Measurements from ENCODE around the gene AFMID. TPM values are rescaled to one million over a fixed set of nuclear protein-coding genes. Genes with fewer than 3 reads are reported as not detected.

The AFMID gene
- total and polyA plus RNA-seq, 2 of the 8 experiments (the other 6 are each of a cell fraction or from before 2014, with no cell fraction given) = 49.0 to 53.0 TPM

- no peaks in the 10 kb centered on the region; the same call in 1 of the 2 replicates for H3K79me1 ChIP-seq (ENCODE audit: low read depth, low read length)
- H3K4me1 ChIP-seq (replicated peaks in 1 of 4; ENCODE audit: control insufficient read depth in 3 of 4, insufficient read depth in 4 of 4, low read length in 3 of 4) = peaks cover 0 to 14% (median 7%) of the 10 kb centered on the region in 4 experiments; a peak in 5 of 7 replicates
- no peak overlapping the region for H3K4me2 ChIP-seq (ENCODE audit: insufficient read depth in 1 of 2, low read depth in 2 of 2, low read length in 2 of 2)
- no peak overlapping the region for H3K23ac ChIP-seq (ENCODE audit: insufficient read length)
- no peaks in the 10 kb centered on the region; the same call in 1 of the 2 replicates for H3K23me2 ChIP-seq (ENCODE audit: low read depth, low read length)
- no peak overlapping the region for H3K4me3 ChIP-seq (ENCODE audit: extremely low read depth in 1 of 4, insufficient read depth in 2 of 4, low read depth in 3 of 4, low read length in 4 of 4)
- 0 out of 2 replicates have a peak overlapping the region, but pooled peaks have one; percentile 40 for H3K27ac ChIP-seq (ENCODE audit: low read depth, low read length)
- DNase-seq (ENCODE audit: low read depth in 1 of 2, low spot score in 2 of 2) (no peak), FAIRE-seq (no peak)
- no peak overlapping the region for H3K14ac ChIP-seq (ENCODE audit: insufficient read length)
- no peak overlapping the region for H2BK5ac ChIP-seq (ENCODE audit: low read depth, low read length)
- no peak overlapping the region for H4K5ac ChIP-seq (ENCODE audit: insufficient read length, low read depth, low read length)
- H3K27me3 ChIP-seq (replicated peaks in 1 of 4; ENCODE audit: control insufficient read depth in 3 of 4, extremely low read depth in 1 of 4, insufficient read depth in 3 of 4, low read length in 3 of 4) = no peaks in the 10 kb centered on the region
- no peak overlapping the region for H2BK120ac ChIP-seq (replicated peaks; ENCODE audit: low read depth, low read length)
- ChIA-PET CTCF (ENCODE audit: partially characterized antibody) (interaction anchor here (0.5 to 5.6 kb wide), 7 partner anchors 11 to 72 kb away, joined by 3 to 35 read pairs (median 3); no protein-coding TSS in a partner anchor), POLR2A (ENCODE audit: partially characterized antibody) (no interaction called here)
- no peaks in the 10 kb centered on the region for H3K36me3 ChIP-seq (ENCODE audit: control insufficient read depth in 2 of 4, insufficient read depth in 4 of 4, low read length in 3 of 4)
- H3K4ac ChIP-seq (replicated peaks; ENCODE audit: insufficient read length, low read depth, low read length) = no peak overlapping the region
- 90% methylated on average over 8 of the region's 8 CpGs; no CpG with 5 or more reads in 1 of the 2 experiments for WGBS, 2 experiments (ENCODE audit: extremely low coverage in 1 of 2, insufficient coverage in 1 of 2, insufficient read length in 1 of 2, insufficient replicate concordance in 2 of 2, low coverage in 1 of 2, low lambda C conversion rate in 2 of 2, missing lambda C conversion rate in 1 of 2)
- H2BK20ac ChIP-seq (ENCODE audit: low read length) = no peak overlapping the region
- H3K9me3 ChIP-seq (ENCODE audit: insufficient read depth in 2 of 2, low read depth in 1 of 2, low read length in 1 of 2) = no peaks in the 10 kb centered on the region
- H2BK12ac ChIP-seq (ENCODE audit: low read depth, low read length) = no peak overlapping the region; the same call in 1 of the 2 replicates
- H4K20me1 ChIP-seq (replicated peaks in 1 of 2; ENCODE audit: control insufficient read depth in 1 of 2, insufficient read depth in 2 of 2, low read length in 2 of 2) = no peaks in the 10 kb centered on the region
- H2AK5ac ChIP-seq (ENCODE audit: low read depth, low read length) = no peak overlapping the region
- H2BK15ac ChIP-seq (ENCODE audit: low read length) = no peak overlapping the region
- peak overlapping the region; percentile 56 for H4K91ac ChIP-seq (replicated peaks; ENCODE audit: insufficient read length, low read length)
- H4K8ac ChIP-seq (ENCODE audit: extremely low read depth, insufficient read depth, low read length) = no peak overlapping the region
- no peak overlapping the region for H3K56ac ChIP-seq (replicated peaks; ENCODE audit: insufficient read length, low read depth, low read length)
- H3K79me2 ChIP-seq (ENCODE audit: control insufficient read depth in 1 of 2, insufficient read depth in 2 of 2, low read length in 2 of 2) = no peaks in the 10 kb centered on the region
- no peak overlapping the region for H3K18ac ChIP-seq (ENCODE audit: extremely low read depth, low read length)
- no peak overlapping the region for H2AFZ ChIP-seq (ENCODE audit: low read length)
- H3K9ac ChIP-seq (replicated peaks in 1 of 4; ENCODE audit: extremely low read depth in 1 of 4, low read depth in 3 of 4, low read length in 3 of 4) = no peak overlapping the region
- TF ChIP-seq SUZ12 (IDR thresholded peaks at IDR 0.05; ENCODE audit: low read length) = no peak
Measured at GRCh38 chr17:78247304-78247703, 60.1 kb downstream of the AFMID start.

Data from H1 (cell line).